RWPE1 (cell line): ENCODE measurements around the gene CD59.
A peak's percentile ranks its signal among the peaks of the same experiment; 100 is the strongest.

Experiments
- CTCF ChIA-PET: fragments of 350-600 bp; sonication (Branson Sonifier 250); formaldehyde crosslinking; extraction: SDS; loops from one replicate; lab custom pipeline; 2021; lab: Yijun Ruan, JAX
- POLR2A ChIA-PET: fragments of 400-600 bp; formaldehyde crosslinking; extraction: SDS; loops from one replicate; lab custom pipeline; 2020; ENCODE audit warnings: antibody characterized with exemption; ENCODE audit not compliant: low non-redundant PET; lab: Yijun Ruan, JAX
- DNase-seq: peaks from one replicate; pipeline ENCODE4 v3.0.0; 2012; ENCODE audit warnings: low spot score
- H3K27ac ChIP-seq: fragments of 450-650 bp; 2 replicates; pipeline ENCODE4 v1.5.1; 2017
- TF ChIP-seq, protein P1 (sequence below): fragments of 450-650 bp; conservative IDR thresholded peaks from 2 replicates; pipeline ENCODE4 v1.5.1; 2017; ENCODE audit warnings: low read depth, mild to moderate bottlenecking

The CD59 gene, protein sequence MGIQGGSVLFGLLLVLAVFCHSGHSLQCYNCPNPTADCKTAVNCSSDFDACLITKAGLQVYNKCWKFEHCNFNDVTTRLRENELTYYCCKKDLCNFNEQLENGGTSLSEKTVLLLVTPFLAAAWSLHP

DNA sequence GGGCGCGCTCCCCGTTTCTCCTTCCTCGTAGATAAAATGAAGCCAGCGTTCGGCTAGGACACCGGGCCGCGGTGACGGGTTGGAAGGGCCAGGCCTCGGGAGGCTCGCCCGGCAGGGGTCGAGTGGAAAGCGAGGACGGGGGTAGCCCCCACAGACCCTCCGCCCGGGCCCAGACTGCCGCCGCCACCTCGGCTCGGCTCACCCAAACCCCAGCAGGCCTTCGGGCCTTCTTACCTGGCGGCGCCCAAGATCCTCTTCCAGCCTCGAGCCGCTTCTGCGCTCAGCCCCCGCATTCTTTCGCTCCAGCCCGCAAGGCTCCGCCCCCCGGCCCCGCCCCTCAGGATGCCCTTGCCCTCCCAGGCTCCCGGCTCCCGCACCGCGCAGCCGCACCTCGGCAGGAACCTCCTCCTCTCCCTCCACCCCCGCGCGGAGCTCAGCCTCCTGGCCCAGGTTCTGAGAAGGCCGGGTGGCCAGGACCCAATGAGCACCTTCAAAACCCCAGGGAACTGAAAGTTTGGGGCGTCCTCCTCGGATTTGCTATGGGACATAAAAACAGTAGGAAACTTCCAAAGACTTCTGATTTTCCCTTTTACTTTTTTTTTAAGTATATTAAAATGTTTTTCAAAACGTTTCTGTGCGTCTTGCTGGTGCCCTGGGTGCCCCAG lies at the start of gene CD59:
Gene CD59, minus strand, starts transcription at position 276 of the 665 bp plus-strand sequence. CDS start 13,978 bp downstream, outside the sequence.
- peak; percentile 94 for DNase-seq
- peak within 1 kb of the TSS; percentile 89 for H3K27ac ChIP-seq
- ChIA-PET POLR2A (interaction anchor here (0.6 to 0.7 kb wide), 4 partner anchors 21 to 574 kb away, joined by 4 to 6 read pairs (median 4); no protein-coding TSS in a partner anchor), CTCF (interaction anchor here (0.6 to 0.7 kb wide), 2 partner anchors 373 to 575 kb away, joined by 3 read pairs; partner anchors contain the start of gene CSTF3)
- TF ChIP-seq, protein P1, sequence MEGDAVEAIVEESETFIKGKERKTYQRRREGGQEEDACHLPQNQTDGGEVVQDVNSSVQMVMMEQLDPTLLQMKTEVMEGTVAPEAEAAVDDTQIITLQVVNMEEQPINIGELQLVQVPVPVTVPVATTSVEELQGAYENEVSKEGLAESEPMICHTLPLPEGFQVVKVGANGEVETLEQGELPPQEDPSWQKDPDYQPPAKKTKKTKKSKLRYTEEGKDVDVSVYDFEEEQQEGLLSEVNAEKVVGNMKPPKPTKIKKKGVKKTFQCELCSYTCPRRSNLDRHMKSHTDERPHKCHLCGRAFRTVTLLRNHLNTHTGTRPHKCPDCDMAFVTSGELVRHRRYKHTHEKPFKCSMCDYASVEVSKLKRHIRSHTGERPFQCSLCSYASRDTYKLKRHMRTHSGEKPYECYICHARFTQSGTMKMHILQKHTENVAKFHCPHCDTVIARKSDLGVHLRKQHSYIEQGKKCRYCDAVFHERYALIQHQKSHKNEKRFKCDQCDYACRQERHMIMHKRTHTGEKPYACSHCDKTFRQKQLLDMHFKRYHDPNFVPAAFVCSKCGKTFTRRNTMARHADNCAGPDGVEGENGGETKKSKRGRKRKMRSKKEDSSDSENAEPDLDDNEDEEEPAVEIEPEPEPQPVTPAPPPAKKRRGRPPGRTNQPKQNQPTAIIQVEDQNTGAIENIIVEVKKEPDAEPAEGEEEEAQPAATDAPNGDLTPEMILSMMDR, result no peak

DNA sequence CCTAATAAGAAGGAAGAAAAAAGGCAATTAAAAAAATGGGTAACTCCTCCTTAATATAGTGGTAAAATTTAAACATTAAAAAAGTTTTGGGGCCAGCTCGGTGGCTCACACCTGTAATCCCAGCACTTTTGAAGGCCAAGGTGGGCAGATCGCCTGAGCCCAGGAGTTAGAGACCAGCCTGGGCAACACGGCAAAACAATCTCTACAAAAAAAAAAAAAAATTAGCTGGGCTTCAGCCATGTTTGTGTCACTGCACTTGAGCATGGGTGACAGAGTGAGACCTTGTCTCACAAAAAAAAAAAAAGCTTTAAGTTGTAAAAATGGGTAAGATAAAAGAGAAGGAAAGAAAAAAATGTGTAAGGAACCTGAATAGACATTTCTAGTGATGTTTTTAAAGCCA lies 49.4 kb upstream of the CD59 start:
- TF ChIP-seq, protein P1, result no peak
- H3K27ac ChIP-seq, result no peak overlapping the region
- DNase-seq, result no peak
- ChIA-PET CTCF (no interaction called here), POLR2A (no interaction called here)

DNA sequence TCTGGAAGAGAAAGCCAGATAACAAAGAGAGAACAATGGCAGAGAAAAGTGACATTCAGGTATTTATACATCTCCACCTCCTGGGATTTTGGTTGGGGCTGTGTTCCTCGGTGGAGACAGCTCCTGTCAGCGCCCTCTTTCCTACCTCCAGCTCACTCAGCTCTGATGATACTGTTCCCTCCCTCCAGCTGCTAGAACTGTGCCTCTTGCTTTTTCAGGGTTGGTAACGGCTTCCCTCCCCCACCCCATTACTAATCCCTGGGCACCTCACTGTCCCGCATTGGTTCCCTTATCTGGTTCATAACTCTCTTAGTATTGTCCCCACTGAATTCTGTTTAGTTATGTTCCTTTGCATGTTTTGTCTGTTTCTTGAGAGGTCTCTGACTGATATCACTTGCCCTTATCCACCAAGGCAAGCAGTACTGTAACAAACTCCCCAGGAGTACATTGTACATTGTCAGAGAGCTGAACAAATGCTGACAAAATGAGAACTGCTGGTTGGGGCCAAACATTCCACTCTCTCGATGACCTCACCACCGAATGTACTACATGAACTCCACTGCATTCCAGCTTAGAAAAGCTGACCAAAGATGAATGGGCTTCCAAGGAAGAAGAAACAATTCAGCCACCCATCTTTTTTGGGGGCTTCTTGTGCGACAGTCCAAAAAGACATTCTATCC lies 43.8 kb upstream of the CD59 start:
- no peak overlapping the region for H3K27ac ChIP-seq
- ChIA-PET CTCF (interaction anchor here (0.5 kb wide), 1 partner anchor 912 kb away, joined by 3 read pairs; no protein-coding TSS in a partner anchor), POLR2A (no interaction called here)
- no peak for DNase-seq
- TF ChIP-seq, protein P1, result no peak

DNA sequence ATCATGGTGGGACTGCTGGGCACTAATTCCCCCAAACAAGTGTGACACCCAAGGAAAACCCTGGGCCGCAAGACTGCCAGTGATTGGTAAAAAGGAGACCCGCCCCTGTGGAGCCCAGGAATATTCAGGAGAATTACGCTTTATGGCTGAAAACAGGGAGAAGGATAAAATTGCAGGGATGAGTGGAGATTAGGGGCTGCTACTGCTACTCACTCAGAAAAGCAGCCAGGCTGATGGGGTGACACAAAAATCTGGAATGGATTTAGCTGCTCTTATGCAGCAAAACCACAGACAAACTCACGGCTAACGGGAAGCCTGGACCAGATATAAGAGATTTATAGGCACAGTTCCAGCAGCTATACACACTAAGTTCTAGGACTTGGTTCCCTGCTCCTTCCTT lies 42.5 kb upstream of the CD59 start:
- DNase-seq, result no peak
- TF ChIP-seq, protein P1, result no peak
- POLR2A ChIA-PET, result interaction anchor here (0.8 kb wide), 1 partner anchor 134 kb away, joined by 3 read pairs; no protein-coding TSS in a partner anchor
- H3K27ac ChIP-seq, result no peak overlapping the region
- CTCF ChIA-PET, result no interaction called here

DNA sequence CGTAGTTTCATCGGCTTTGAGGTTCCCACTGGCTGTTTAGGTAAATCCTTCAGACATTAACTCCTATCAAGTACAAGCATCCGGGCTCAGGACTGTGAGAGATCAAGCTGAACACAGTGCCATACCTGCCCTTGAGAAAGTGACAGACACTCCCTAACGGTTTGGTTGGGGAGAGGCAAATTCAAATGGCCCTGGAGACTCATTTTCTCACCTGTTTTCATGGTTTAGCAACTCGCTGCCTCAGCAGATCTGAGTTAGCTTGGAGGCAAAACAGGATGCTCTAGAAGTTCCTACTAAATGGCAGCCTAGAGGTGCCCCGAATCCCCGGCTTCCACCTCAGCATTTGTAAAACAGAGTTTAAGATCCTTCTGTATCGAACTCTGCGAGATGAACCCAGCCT lies 41.7 kb upstream of the CD59 start:
- TF ChIP-seq, protein P1, result no peak
- ChIA-PET CTCF (interaction anchor here (0.6 kb wide), 1 partner anchor 41 kb away, joined by 6 read pairs; no protein-coding TSS in a partner anchor), POLR2A (no interaction called here)
- no peak for DNase-seq
- no peak overlapping the region for H3K27ac ChIP-seq

DNA sequence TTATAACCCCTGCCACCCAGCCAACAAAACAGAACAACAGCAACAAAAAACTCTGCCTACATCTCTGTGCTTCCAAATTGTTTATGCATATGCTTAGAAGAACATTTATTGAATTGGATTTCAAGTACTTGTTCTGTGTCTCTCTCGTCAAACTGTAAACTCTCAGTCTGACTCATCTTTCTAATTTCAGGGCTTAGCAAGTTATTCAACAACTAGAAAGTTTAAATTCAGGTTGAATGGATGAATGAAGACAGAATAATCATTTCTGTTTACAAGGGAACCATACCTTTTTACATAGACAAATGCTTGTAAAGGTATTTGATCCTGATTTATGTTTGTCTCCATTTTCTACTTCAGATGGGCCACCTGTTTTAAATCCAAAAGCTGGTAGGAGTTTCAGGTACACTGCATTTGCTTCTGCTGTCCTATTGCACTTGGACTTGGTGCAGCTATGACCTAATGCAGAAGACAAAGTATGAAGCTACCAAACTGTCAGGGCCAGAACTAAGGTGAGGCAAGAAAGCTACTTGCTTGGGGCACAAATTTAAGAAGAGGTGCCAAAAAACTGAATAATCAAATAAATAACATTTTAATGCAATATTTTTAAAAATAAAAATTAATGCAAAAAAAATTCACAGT lies 39.7 kb upstream of the CD59 start:
- TF ChIP-seq, protein P1, result no peak
- ChIA-PET CTCF (interaction anchor here (0.6 kb wide), 1 partner anchor 308 kb away, joined by 4 read pairs; no protein-coding TSS in a partner anchor), POLR2A (no interaction called here)
- H3K27ac ChIP-seq, result no peak overlapping the region
- no peak for DNase-seq
